ENCODE results near the gene PLSCR1.

GRCh38 chr3:146485297-146485696 is 59.1 kb downstream of the PLSCR1 start:
- TF ChIP-seq, protein P1, sequence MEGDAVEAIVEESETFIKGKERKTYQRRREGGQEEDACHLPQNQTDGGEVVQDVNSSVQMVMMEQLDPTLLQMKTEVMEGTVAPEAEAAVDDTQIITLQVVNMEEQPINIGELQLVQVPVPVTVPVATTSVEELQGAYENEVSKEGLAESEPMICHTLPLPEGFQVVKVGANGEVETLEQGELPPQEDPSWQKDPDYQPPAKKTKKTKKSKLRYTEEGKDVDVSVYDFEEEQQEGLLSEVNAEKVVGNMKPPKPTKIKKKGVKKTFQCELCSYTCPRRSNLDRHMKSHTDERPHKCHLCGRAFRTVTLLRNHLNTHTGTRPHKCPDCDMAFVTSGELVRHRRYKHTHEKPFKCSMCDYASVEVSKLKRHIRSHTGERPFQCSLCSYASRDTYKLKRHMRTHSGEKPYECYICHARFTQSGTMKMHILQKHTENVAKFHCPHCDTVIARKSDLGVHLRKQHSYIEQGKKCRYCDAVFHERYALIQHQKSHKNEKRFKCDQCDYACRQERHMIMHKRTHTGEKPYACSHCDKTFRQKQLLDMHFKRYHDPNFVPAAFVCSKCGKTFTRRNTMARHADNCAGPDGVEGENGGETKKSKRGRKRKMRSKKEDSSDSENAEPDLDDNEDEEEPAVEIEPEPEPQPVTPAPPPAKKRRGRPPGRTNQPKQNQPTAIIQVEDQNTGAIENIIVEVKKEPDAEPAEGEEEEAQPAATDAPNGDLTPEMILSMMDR (IDR thresholded peaks at IDR 0.05; ENCODE audit: insufficient read depth, low read length, poor library complexity, severe bottlenecking), result no peak
- TF ChIP-seq EZH2phosphoT487 (conservative IDR thresholded peaks at IDR 0.05; ENCODE audit: low read length), result no peak

Data from SU-DHL-6 (cell line).